Bronchial epithelial cell (primary cell): ENCODE data around the gene ANKRD33B. TPM values are rescaled to one million over a fixed set of nuclear protein-coding genes. Genes with fewer than 3 reads are reported as not detected.
A peak's percentile ranks its signal among the peaks of the same experiment; 100 is the strongest.

Experiments used
- DNase-seq: peaks from one replicate; pipeline ENCODE4 v3.0.0-alpha.2; 2010; ENCODE audit warnings: low read depth
- FAIRE-seq: peaks from 2 replicates; lab custom pipeline; 2011; peaks lifted over from hg19 to GRCh38; lab: Jason Lieb, UNC
- H3K27me3 ChIP-seq: 2 replicates; pipeline ENCODE4 v1.5.1; 2011; ENCODE audit warnings: low read length; ENCODE audit not compliant: control insufficient read depth, insufficient read depth
- H3K36me3 ChIP-seq: 2 replicates; pipeline ENCODE4 v1.5.1; 2011; ENCODE audit warnings: low read length; ENCODE audit not compliant: control insufficient read depth, insufficient read depth
- H3K4me3 ChIP-seq: 2 replicates; pipeline ENCODE4 v1.5.1; 2011; ENCODE audit warnings: mild to moderate bottlenecking, low read depth, low read length, control low read depth
- total RNA-seq: library from RNA; depleted of rRNA; stranded (reverse); fragments of >200 nt; gene quantifications from 2 replicates; pipeline ENCODE4 v1.2.1, GENCODE V29; 2014
- TF ChIP-seq, protein P1 (sequence below): IDR thresholded peaks from 2 replicates; pipeline ENCODE4 v1.5.1; 2011; ENCODE audit warnings: mild to moderate bottlenecking, moderate library complexity, low read length, control low read depth, inconsistent platforms; ENCODE audit not compliant: insufficient read depth, severe bottlenecking

ANKRD33B gene
- total RNA-seq, 1 donor from 2014 or later, result under 0.01 TPM

DNA sequence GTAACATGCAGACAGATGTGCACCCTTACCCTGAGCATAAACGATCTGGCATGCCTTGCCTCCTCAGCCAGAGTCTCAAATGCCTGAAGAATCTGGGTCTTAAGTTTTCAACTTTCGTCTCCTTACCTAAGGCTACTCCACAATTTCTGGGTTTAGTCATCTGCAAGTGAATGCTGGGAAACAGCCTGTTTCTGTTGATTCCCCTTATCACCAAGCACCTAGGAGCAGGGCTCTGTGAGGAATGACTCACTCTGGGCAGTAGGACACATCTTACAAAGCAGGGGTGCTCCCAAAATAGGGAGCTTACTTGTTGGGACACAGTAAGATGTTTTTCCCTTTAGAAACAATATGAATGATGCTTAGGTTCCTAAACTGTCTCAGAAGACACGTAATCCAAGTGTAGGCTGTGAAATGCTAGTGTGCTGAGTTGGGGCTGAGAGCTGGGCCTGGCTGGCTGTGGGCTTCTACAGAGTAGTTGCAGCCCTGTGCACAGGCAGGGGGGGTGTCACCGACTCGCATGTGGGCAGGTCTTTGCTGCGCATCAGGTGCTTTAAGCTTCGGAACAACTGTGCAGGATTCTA is 139.1 kb downstream of the ANKRD33B start:
- TF ChIP-seq, protein P1, sequence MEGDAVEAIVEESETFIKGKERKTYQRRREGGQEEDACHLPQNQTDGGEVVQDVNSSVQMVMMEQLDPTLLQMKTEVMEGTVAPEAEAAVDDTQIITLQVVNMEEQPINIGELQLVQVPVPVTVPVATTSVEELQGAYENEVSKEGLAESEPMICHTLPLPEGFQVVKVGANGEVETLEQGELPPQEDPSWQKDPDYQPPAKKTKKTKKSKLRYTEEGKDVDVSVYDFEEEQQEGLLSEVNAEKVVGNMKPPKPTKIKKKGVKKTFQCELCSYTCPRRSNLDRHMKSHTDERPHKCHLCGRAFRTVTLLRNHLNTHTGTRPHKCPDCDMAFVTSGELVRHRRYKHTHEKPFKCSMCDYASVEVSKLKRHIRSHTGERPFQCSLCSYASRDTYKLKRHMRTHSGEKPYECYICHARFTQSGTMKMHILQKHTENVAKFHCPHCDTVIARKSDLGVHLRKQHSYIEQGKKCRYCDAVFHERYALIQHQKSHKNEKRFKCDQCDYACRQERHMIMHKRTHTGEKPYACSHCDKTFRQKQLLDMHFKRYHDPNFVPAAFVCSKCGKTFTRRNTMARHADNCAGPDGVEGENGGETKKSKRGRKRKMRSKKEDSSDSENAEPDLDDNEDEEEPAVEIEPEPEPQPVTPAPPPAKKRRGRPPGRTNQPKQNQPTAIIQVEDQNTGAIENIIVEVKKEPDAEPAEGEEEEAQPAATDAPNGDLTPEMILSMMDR, result no peak
- no peaks in the 10 kb centered on the region for H3K36me3 ChIP-seq
- no peak overlapping the region for H3K4me3 ChIP-seq
- FAIRE-seq, result no peak
- DNase-seq, result peak; percentile 89
- H3K27me3 ChIP-seq, result no peaks in the 10 kb centered on the region

DNA sequence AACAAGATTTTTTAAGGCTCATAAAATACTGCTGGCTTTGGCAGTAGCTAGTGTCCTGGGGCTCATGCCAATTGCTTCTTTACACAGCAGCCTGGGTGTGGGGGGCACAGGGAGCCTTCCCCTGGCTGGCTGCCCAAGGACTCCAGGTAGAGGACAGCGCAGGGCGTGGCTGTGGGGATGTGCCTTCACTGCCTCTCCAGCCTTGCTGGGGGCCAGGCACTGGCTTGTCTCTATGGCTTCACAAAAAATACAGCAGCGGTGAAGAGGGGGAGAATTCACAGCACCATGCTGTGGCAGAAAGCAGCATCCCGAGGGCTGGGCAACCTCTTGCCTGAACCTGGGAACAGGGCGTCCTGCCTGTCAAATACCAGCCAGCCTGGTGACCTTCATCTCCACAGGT is 139.8 kb downstream of the ANKRD33B start:
- TF ChIP-seq, protein P1, result no peak
- FAIRE-seq (no peak), DNase-seq (no peak)
- Histone ChIP-seq H3K4me3 (no peak overlapping the region), H3K27me3 (no peaks in the 10 kb centered on the region), H3K36me3 (no peaks in the 10 kb centered on the region)

DNA sequence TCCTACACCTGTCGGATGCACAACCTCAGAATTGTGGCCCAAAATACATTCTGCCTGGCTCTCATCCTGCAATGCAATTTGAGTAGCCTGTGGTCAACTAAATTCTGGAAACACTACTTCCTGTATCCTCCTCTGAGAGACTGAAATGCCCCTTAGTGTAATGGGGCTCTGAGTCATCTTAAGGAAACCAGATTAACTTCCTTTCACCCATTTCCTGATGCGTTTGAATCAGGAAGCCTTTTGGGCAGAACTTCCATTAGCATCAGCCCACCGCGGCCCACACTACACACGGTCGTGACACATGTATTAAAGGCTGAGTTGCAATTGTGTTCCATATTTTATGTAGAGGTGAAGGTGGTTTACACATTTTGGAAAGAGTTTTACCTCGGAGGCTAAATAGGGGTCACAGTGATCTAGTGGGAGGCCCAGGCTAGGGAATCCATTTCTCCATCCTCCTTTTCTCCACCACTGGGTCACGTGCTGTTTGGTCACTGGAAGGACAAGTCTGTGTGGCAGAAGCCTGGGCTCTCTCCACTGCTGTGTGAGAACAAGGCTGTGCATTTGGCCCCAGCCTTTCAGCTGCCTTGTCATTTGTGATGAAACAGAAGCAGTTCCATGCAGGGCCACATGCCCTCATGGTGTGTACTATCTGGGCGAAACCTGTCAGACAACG is 141.2 kb downstream of the ANKRD33B start:
- Histone ChIP-seq H3K36me3 (no peaks in the 10 kb centered on the region), H3K4me3 (no peak overlapping the region), H3K27me3 (no peaks in the 10 kb centered on the region)
- TF ChIP-seq, protein P1, result no peak
- peak; percentile 57 for DNase-seq
- FAIRE-seq, result no peak

DNA sequence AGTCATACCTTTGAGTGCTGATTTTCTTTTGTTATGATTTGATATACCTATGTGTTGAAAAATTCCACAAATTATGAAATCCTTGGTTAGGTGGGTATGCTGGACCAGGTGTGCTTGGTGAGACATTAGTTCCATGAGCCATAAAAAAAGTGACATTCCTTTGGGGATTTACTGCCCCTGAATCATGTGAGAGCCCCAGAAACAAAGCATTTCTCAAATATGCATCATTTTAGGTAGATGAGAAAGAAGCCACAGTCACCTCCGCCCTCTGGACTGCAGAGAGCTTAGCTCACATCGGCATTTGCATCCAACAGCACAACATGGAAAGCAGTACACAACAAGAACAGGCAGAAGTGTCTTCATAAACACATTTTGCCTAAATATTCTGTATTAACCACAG is 141.9 kb downstream of the ANKRD33B start:
- no peaks in the 10 kb centered on the region for H3K36me3 ChIP-seq
- H3K4me3 ChIP-seq, result no peak overlapping the region
- H3K27me3 ChIP-seq, result no peaks in the 10 kb centered on the region
- TF ChIP-seq, protein P1, result no peak
- FAIRE-seq, result no peak
- DNase-seq, result peak; percentile 35

GRCh38 chr5:10706326-10706725 is 142.5 kb downstream of the ANKRD33B start:
- FAIRE-seq (no peak), DNase-seq (no peak)
- no peaks in the 10 kb centered on the region for H3K36me3 ChIP-seq
- TF ChIP-seq, protein P1, result no peak
- H3K4me3 ChIP-seq, result no peak overlapping the region
- no peaks in the 10 kb centered on the region for H3K27me3 ChIP-seq

Other genes with a start within 250 kb of the ANKRD33B start
- 62.7 and 65.0 TPM in 2 replicates for gene MARCHF6, start 210.4 kb upstream of the ANKRD33B start, total RNA-seq
- gene ROPN1L, start 122.2 kb upstream of the ANKRD33B start, total RNA-seq, result 0.13 TPM in 1 of 2 replicates, not detected in the other
- gene DAP, start 197.2 kb downstream of the ANKRD33B start, total RNA-seq, result 10.5 and 11.8 TPM in 2 replicates